Dorsolateral prefrontal cortex (tissue), 118 donors: Measurements from ENCODE around the gene RPL18A. TPM values are rescaled to one million over a fixed set of nuclear protein-coding genes. Genes with fewer than 3 reads are reported as not detected.

ENCODE experiments used
- total RNA-seq, 120 experiments: library from RNA; stranded (reverse); gene quantifications; one replicate each; pipeline versions ENCODE4 v1.2.3 to v1.2.4, GENCODE V29; 2022

Gene RPL18A
- total RNA-seq, 120 experiments from 2014 or later: 322 to 603 (median 418) TPM

Other genes starting within 250 kb of the RPL18A start
- 100 to 1,000 TPM in 114 of 120 experiments, 10 to 100 TPM in 6; 49.4 to 256 (median 166) TPM for gene UNC13A, start 171.6 kb upstream of the RPL18A start, total RNA-seq
- gene MAP1S, start 140.4 kb upstream of the RPL18A start, total RNA-seq: 100 to 1,000 TPM in 116 of 120 experiments, 10 to 100 TPM in 4; 88.0 to 219 (median 156) TPM
- 100 to 1,000 TPM in 21 of 120 experiments, 10 to 100 TPM in 99; 39.4 to 173 (median 76.8) TPM for gene FCHO1, start 108.4 kb upstream of the RPL18A start, total RNA-seq
- gene B3GNT3, start 64.8 kb upstream of the RPL18A start, total RNA-seq: under 1 TPM in 2 of 120 experiments, not detected in 118; 0.56 to 0.67 TPM
- 1 to 10 TPM in 36 of 120 experiments, under 1 TPM in 33, not detected in 51; 0.54 to 4.2 (median 1.0) TPM for gene INSL3, start 38.4 kb upstream of the RPL18A start, total RNA-seq
- 10 to 100 TPM in 55 of 120 experiments, 1 to 10 TPM in 65; 4.2 to 25.1 (median 9.5) TPM for gene JAK3, start 11.9 kb upstream of the RPL18A start, total RNA-seq
- 1 to 10 TPM in 30 of 120 experiments, under 1 TPM in 37, not detected in 53; 0.12 to 8.7 (median 0.83) TPM for gene SLC5A5, start 12.0 kb downstream of the RPL18A start, total RNA-seq
- gene CCDC124, start 73.1 kb downstream of the RPL18A start, total RNA-seq: 100 to 1,000 TPM in 2 of 120 experiments, 10 to 100 TPM in 118; 46.6 to 103 (median 70.3) TPM
- 100 to 1,000 TPM in 5 of 120 experiments, 10 to 100 TPM in 115; 21.3 to 177 (median 74.4) TPM for gene KCNN1, start 107.2 kb downstream of the RPL18A start, total RNA-seq
- 100 to 1,000 TPM in 10 of 120 experiments, 10 to 100 TPM in 110; 17.5 to 207 (median 47.3) TPM for gene ARRDC2, start 148.3 kb downstream of the RPL18A start, total RNA-seq
- 1 to 10 TPM in 102 of 120 experiments, under 1 TPM in 18; 0.32 to 5.4 (median 1.5) TPM for gene IL12RB1, start 227.0 kb downstream of the RPL18A start, total RNA-seq
- gene MAST3, start 237.9 kb downstream of the RPL18A start, total RNA-seq: 100 to 1,000 TPM; 138 to 282 (median 205) TPM